Measurements from ENCODE around the gene RAB31.
"Not testable (repeated sequence)": the region's sequence is repeated elsewhere in the genome, so short reads cannot be mapped to it uniquely, and the experiment has no call there.

Gene RAB31

DNA sequence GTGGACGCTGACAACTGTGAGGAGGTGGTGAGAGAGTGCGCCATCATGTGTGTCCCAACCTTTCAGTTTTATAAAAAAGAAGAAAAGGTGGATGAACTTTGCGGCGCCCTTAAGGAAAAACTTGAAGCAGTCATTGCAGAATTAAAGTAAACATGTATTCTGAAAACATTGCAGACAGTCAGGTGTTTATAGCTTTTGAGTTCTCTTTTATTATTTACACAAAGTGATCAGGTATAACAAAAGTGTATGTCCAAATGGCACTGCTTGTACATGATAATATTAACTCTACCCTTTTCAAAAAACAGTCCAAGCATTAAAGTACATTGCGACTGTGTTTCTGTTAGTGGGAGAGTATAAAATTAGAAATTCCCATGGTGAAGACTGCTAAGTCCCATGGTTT, 179.9 kb downstream of the RAB31 start:
- no peak for DNase-seq (ENCODE audit: low spot score)

DNA sequence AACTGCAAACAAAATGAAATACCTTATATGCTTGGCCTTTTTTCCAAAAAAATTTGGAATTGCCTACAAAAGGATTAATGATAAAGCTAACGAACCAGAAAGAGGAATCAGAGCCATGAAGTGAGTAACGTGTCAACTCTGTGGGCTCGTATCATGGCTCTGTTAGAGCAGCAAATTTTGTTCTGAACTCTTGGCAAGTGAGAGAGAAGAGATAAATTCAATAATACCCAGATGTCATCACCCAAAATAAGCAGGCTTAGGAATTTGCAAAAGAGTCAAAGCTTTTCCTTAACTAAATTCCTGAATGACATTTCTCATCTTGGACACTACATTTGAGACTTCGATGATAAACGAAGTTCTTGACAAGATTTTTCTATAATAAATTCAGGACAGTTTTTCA, 182.1 kb downstream of the RAB31 start:
- no peak for DNase-seq (ENCODE audit: low spot score)

DNA sequence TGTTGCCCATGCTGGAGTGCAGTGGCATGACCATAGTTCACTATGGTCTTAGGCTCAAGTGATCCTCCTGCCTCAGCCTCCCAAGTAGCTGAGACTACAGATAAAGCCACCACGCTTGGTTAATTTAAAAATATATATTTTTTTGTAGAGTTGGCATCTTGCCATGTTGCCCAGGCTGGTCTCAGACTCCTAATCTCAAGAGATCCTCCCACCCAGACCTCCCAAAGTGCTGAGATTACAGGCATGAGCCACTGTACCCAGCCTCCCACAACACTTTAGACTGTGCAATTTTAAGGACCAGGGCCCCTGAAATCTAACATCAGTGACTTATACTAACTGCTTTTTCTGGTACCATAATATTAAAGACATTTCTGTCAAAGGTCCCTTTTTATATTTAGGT, 182.9 kb downstream of the RAB31 start:
- DNase-seq (ENCODE audit: low spot score): no peak

DNA sequence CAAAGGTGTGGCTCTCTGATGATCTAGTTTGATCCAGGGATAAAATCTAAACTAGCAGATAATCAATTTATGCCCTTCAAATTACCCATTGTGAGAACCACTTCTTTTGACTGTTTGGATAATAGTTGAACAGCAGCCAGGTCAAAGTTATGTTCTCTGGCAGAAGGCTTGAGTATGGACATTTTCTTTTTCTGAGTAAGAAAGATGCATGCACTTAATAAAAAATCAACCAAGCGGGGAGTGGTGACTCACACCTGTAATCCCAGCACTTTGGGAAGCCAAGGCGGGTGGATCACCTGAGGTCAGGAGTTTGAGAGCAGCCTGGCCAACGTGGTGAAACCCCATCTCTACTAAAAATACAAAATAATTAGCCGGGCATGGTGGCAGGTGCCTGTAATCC, 183.4 kb downstream of the RAB31 start:
- DNase-seq (ENCODE audit: low spot score): not testable (repeated sequence)

DNA sequence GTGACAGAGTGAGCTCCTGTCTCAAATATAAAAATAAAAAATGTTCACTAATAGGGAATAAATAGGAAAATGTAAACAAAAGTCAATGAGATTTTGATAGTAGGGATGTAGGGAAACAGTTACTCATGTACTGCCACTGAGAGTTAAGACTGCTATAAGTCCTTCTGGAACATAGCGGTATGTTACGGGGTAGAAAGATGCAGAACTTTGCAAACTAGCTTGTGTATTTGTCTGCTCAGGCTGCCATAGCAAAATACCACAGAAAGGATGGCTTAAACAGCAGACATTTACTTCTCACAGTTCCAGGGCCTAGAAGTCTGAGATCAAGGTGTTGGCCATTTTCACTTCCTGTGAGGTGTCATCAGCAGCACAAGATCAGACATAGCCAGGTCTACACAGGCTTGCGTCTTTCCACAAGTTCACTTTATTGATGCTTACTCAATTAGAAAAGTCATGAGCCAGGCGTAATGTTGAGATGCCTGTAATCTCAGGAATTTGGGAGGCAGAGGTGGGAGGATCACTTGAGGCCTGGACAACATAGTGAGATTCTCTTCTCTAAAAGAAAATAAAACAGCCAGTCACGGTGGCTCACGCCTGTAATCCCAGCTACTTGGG, 186.5 kb downstream of the RAB31 start:
- DNase-seq (ENCODE audit: low spot score): no peak

DNA sequence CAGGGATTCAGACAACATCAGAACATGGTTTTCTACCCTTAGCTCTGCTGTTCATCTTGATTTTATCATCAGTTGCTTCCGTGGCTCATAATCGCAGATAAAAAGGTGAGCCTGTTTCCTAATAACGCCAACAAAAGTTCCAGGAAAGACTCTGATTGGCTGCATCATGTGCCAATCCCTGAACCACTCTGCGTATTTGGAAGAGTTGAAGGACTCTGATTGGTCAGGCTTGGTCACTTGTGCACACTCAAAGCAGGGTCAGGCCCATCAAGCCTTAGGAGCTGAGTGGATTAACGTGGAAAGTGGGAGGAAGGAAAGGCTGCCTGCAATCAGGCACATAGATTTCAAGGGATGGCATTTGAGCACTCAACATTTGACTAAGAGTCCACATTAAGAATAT, 189.0 kb downstream of the RAB31 start:
- DNase-seq (ENCODE audit: low spot score): no peak

DNA sequence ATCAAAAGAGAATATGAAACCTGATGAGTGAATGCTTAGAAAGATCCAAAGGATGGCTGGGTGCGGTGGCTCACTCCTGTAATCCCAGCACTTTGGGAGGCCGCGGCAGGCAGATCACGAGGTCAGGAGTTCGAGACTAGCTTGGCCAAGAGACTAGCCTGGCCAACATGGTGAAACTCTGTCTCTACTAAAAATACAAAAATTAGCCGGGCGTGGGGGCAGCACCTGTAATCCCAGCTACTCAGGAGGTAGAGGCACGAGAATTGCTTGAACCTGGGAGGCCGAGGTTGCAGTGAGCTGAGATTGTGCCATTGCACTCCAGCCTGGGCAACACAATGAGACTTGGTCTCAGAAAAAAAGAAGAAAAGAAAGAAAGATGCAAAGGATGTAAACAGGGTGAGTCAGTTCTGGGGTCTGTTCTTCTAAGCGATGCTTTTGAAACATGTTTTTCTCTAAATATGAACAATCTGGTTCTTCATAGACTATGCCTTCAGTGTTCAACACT, 189.7 kb downstream of the RAB31 start:
- not testable (repeated sequence) for DNase-seq (ENCODE audit: low spot score)

DNA sequence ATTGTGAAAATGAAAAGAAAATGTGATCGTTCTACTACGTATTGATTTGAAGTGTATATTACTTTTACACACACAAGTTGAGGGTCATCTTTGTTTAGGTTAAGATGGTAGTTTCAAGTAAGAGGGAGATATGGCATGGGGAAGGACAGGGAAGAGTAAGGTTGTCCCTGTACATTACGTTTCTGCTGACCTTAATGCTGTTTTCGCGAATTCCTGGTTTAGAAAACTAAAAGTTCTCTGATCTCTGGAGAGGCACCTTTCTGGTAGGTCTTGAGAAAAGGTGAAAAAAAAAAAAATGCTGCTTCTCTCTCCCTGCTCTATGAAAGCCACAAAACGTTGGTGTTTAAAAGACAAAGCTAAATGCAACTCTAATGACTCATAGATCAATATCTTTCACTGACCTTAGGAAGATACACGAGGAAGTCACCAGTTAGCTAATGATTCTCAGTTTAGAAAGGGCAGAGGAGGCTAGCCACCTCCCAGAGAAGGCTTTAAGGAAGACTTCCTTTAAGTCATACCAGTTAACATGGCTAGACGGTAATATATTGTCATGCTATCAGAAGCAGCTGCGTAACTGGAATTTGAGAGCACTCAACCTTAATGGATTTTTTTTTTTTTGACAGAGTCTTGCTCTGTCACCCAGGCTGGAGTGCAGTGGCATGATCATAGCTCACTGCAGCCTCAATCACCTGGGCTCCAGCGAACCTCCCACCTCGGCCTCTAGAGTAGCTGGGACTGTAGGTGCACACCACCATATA, 190.9 kb downstream of the RAB31 start:
- no peak for DNase-seq (ENCODE audit: low spot score)

DNA sequence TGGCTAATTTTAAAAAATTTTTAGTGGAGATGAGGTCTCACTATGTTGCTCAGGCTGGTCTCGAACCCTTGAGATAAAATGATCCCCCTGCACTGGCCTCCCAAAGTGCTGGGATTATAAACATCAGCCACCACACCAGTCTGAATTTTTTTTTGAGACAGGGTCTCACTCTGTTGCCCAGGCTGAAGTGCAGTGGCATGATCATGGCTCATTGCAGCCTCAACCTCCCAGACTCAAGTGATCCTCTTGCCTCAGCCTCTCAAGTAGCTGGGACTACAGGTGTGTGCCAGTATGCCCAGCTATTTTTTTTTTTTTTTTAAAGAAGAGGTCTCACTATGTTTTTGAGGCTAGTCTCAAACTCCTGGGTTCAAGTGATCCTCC, 191.4 kb downstream of the RAB31 start:
- not testable (repeated sequence) for DNase-seq (ENCODE audit: low spot score)

DNA sequence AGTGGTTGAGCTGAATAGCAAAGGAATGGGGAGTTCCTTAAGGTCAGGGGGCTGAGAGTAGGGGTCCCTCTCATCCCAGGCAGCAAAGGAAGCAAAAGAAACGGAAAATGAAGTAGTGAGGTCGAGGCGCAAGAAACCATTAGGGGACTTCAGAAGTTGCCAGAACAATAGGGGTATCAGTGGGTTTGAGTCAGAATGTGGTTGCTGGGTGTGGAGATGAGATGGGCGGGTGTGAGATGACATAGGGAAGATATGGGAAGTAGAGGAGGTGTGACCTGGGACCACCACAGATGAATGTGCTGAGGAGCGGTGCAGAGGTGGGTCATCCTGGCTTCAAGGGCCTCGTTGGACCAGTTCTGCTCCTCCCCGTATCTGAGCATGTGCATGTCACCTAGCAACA, 192.6 kb downstream of the RAB31 start:
- no peak for DNase-seq (ENCODE audit: low spot score)

DNA sequence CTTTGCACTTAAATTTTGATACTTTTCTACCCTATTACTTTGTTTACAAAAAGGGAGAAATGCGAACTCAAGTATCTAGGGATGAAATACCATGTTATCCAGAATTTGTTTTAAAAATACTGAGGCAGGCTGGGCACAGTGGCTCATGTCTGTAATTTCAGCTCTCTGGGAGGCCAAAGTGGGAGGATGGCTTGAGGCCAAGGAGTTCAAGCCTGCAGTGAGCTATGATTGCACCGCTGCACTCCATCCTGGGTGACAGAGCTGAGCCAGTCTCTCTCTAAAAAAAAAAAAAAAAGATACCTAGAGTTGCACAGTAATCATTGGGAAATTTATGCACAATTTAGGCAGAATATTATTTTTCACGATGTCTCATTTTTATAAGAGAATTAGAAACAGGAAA, 193.3 kb downstream of the RAB31 start:
- no peak for DNase-seq (ENCODE audit: low spot score)

DNA sequence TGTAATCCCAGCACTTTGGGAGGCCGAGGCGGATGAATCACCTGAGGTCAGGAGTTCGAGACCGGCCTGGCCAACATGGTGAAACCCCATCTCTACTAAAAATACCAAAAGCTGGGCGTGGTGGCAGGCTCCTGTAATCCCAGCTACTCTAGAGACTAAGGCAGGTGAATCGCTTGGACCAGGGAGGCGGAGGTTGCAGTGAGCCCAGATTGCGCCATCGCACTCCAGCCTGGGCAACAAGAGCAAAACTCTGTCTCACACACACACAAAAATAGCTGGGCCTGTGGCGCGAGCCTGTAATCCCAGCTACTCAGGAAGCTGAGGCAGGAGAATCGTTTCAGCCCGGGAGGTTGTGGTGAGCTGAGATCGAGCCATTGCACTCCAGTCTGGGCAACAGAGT, 194.2 kb downstream of the RAB31 start:
- DNase-seq (ENCODE audit: low spot score): not testable (repeated sequence)

DNA sequence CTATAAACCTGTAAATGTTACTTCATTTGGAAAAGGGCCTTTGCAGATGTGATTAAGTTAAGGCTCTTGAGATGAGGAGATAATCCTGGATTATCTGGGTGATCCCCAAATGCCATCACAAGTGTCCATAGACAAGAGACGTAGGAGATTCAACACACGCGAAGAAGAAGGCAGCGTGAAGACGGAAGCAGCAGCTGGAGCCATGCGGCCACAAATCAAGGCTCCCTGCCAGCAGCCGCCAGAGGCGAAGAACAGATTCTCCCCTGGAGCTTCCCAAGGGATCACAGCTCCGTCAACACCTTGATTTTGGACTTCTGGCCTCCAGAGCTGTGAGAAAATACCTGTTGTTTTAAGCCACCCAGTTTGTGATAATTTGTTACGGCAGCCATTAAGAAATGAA, 194.7 kb downstream of the RAB31 start:
- no peak for DNase-seq (ENCODE audit: low spot score)

DNA sequence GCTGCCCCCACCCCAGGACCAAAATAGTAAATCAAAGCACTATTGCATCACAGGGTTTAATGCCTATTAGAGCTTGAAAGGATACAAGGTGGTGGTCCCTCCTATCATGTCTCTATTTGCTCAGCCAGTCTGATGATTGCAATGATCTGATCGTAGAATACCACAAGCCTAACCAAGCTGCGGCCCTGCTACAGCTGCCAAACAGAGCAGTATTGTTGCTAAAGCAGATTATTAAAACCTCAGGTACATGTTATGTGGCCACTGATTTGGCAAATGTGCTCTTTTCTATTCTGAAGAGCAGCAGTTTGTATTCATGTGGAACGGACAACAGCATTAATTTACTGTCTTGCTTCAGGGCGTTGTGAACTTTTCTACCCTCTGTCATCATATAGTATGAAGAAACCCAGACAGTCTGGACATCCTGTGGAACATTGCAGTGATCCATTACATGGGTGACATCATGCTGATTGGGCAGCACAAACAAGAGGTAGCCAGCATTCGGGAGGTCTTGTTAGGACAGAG, 197.4 kb downstream of the RAB31 start:
- DNase-seq (ENCODE audit: low spot score): no peak

DNA sequence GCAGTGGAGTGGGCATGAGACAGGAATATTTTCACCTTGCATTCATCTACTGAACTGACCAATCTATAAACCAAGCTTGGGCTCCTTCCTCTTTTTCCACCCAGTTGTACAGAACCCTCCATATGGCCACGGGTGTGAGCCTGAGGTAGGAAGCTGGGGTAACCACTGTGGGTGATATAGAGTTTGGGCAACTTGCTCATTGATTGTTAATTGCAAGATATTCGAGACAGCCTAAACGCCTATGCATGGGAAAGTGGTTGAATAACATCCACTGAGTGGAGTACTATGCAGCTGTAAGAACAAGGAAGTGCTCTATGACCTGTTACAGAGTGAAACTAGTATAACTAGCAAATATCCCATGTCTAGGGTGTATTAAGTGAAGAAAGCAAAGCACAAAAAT, 198.4 kb downstream of the RAB31 start:
- no peak for DNase-seq (ENCODE audit: low spot score)

DNA sequence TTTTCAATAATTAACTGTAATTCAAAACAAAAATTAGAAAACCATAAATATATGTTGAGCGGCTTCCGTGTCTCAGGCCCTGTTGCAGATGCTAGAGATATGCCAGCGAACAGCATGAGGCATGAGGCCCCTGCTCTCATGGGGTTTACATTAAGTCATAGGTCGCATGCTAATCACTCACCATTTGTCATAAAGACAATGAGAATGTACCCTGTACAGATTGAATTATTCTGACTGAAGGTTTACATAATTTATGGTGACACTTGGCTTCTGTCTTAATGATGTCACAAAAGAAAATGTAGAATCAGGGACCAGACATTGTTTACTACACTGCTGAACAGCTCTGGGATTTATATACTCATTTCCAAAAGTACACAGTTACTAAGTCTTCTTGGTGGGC, 199.8 kb downstream of the RAB31 start:
- DNase-seq (ENCODE audit: low spot score): no peak

DNA sequence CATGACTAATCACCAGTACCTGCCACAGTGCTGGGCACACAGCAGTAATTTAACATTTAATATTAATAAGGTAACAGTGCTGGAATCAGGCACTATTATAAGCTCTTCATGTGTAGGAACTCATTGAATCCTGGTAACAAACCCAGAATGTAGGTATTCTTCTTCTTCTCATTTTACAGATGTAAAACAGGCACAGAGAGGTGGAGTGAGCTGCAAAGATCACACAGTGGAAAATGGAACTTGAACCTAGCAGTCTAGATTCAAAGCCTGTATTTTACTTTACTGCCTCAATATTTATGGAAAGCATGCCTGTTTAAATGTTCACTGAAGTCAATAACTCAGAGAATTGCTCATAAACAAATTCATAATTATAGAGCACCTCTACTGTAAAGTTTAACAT, 202.0 kb downstream of the RAB31 start:
- DNase-seq (ENCODE audit: low spot score): no peak

DNA sequence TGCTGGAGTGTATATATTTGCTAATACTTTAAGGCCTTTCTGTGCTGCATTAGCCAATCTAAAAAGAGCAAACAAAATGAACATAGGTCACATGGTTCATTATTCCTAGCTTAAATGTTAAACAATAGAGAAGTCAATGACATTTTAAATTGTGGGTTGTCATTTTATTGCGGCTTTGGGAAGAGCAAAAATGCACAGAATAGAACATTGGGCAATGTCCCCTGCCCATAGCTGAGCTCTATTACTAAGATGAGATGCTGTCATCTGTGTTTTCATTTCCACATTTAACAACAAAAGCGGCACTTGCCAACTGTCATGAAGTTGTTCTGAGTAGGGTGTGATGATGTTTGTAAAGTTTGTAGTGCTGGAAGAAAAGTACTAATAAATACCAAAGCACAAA, 202.6 kb downstream of the RAB31 start:
- no peak for DNase-seq (ENCODE audit: low spot score)

DNA sequence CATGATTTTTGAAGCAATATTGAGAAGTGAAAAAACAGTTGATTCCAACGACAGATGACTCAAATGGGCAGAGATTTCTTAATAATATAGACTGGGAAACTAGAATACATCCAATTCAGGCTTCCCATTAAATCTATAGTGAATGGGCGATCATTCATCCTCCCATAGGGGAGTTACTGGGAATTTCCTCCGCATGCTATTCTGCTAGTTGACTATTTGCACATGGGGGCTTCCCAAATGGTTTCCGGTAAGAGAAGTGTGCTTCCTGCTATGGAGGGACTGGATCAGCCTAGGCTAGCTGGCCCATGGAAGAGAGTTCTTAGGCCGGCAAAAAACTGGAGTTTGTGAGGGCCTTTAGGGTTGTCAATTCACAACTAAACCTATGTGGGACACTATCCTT, 203.1 kb downstream of the RAB31 start:
- no peak for DNase-seq (ENCODE audit: low spot score)
